Skeletal muscle tissue (tissue), 4 donors: ENCODE measurements around the gene PRAMEF33. TPM values are rescaled to one million over a fixed set of nuclear protein-coding genes. Genes with fewer than 3 reads are reported as not detected.
"Not testable (repeated sequence)": the region's sequence is repeated elsewhere in the genome, so short reads cannot be mapped to it uniquely, and the experiment has no call there.

ENCODE experiments used
- H3K27ac ChIP-seq: one replicate; pipeline ENCODE4 v1.7.0; 2013; ENCODE audit warnings: mild to moderate bottlenecking, low read depth, low read length, inconsistent platforms
- H3K27me3 ChIP-seq, 3 donors: one replicate each; pipeline ENCODE4 v1.7.0; 2013; ENCODE audit warnings: low read length in 3 of 3; ENCODE audit not compliant: control insufficient read depth in 3 of 3, insufficient read depth in 3 of 3
- H3K36me3 ChIP-seq, 3 donors: one replicate each; pipeline ENCODE4 v1.7.0; 2013; ENCODE audit warnings: low read length in 3 of 3; ENCODE audit not compliant: control insufficient read depth in 3 of 3, insufficient read depth in 3 of 3
- H3K4me1 ChIP-seq, 3 donors: one replicate each; pipeline ENCODE4 v1.7.0; 2013; ENCODE audit warnings: low read length in 3 of 3, mild to moderate bottlenecking in 3 of 3; ENCODE audit not compliant: control insufficient read depth in 3 of 3, insufficient read depth in 3 of 3
- H3K4me3 ChIP-seq, 3 donors: one replicate each; pipeline ENCODE4 v1.7.0; 2013; ENCODE audit warnings: low read length in 3 of 3
- H3K9ac ChIP-seq, 3 donors: one replicate each; pipeline ENCODE4 v1.7.0; 2013; ENCODE audit warnings: low read length in 3 of 3, mild to moderate bottlenecking in 3 of 3, moderate library complexity in 2 of 3, low read depth in 1 of 3
- H3K9me3 ChIP-seq, 3 donors: one replicate each; pipeline ENCODE4 v1.7.0; 2013; ENCODE audit warnings: low read length in 3 of 3; ENCODE audit not compliant: control insufficient read depth in 3 of 3
- total RNA-seq: library from RNA; depleted of rRNA; stranded (reverse); fragments of >200 nt; gene quantifications from one replicate; pipeline ENCODE4 v1.2.3, GENCODE V29; 2014
- donor health status: Osteomylitis.

Gene PRAMEF33, protein sequence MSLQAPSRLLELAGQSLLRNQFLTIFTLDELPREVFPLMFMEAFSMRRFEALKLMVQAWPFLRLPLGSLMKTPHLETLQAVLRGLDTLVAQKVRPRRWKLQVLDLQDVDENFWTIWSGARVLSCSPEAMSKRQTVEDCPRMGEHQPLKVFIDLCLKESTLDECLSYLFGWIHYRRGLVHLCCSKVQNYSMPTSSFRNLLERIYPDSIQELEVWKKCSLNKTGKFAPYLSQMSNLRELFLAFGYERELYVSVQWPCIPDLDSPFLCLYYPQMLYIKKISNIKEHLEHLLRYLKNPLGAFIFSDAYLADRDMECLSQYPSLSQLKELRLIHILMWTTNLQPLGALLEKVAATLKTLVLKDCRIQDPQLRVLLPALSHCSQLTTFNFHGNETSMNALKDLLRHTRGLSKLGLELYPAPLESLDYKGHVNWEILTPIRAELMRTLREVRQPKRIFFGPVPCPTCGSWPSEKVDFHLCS
- total RNA-seq = not detected

DNA sequence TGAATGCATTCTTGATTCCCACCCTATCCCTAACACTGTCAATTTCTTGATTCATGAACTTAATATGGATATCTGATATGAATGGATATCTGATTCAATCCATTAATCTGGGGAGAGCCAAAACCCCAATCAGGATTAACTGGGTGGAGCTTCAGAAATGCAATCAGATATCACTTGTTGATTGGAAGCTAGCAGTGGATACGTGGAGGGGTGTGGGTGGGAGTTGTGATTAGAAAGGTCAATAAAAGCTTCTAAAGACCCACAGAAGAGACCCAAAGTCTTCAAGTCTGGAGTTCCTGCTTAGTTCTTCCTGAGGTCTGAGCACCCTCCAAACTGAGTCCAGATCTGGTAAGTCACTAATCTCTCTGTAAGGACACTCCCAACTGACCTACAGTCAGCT lies at the start of gene PRAMEF33:
Gene PRAMEF33 (plus strand): TSS at position 301 of the 400 bp plus-strand sequence. CDS start 2,416 bp downstream, outside the sequence.
- H3K4me1 ChIP-seq, H3K9me3 ChIP-seq, H3K36me3 ChIP-seq, H3K27me3 ChIP-seq, H3K27ac ChIP-seq, H3K9ac ChIP-seq, H3K4me3 ChIP-seq: not testable (repeated sequence)

DNA sequence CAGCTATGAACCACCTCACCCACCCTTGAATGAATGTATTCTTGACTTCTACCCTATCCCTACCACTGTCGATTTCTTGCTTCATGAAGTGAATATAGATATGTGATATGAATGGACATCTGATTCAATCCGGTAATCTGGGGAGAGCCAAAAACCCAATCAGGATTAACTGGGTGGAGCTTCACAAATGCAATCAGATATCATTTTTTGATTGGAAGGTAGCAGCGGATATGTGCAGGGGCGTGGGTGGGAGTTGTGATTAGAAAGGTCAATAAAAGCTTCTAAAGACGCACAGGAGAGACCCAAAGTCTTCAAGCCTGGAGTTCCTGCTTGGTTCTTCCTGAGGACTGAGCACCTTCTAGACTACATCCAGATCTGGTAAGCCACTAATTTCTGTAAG lies 49.4 kb upstream of the PRAMEF33 start, which contains the start of gene PRAMEF5:
Gene PRAMEF5 (plus strand): TSS at position 301 of the 400 bp plus-strand sequence. CDS start 5,071 bp downstream, outside the sequence.
- H3K9ac ChIP-seq, H3K9me3 ChIP-seq: not testable (repeated sequence)

DNA sequence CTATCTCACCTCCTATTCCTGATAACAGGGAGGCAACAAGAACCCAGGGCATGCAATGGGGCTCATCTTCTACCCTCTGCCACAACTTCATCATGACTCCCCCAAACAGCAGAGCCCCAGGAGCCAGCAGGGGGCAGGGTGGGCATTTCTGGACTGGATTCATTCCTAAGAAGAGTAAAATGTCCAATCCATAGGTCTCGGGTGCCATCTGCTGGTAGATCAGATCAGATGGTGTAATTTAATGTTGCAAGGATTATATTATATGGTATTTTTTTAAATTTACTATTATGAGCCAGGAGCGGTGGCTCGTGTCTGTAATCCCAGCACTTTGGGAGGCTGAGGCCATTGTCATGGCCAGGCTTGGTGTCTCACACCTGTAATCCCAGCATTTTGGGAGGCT lies 38.2 kb upstream of the PRAMEF33 start:
- H3K9ac ChIP-seq, H3K27ac ChIP-seq, H3K4me3 ChIP-seq, H3K36me3 ChIP-seq, H3K27me3 ChIP-seq, H3K9me3 ChIP-seq, H3K4me1 ChIP-seq: not testable (repeated sequence)

More for the DNA sequence above, 49.4 kb upstream of the PRAMEF33 start, which contains the start of gene PRAMEF5:
- H3K27ac ChIP-seq, H3K4me3 ChIP-seq, H3K36me3 ChIP-seq, H3K27me3 ChIP-seq, H3K4me1 ChIP-seq: not testable (repeated sequence)

DNA sequence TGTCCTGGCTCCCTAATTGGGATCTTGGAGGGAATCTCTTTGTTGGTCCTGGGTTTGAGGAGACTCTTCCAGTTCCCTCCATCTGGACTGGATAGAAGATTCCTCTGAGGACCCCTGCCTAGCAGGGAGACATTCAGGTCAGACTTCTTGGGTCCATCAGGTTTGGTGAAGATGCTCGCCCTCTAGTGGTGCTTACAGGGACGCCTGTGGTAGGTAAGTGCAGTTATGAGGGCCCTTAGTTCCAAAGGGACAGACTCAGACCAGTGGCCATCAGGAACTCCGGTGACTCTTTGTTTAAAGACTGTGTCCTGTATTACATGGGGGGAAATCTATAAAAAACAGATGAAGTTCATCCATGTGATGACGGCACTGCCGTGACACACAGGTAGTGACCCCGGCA lies 26.3 kb upstream of the PRAMEF33 start:
- not testable (repeated sequence) for H3K4me3 ChIP-seq, H3K36me3 ChIP-seq, H3K4me1 ChIP-seq, H3K27ac ChIP-seq, H3K9ac ChIP-seq, H3K9me3 ChIP-seq, H3K27me3 ChIP-seq

DNA sequence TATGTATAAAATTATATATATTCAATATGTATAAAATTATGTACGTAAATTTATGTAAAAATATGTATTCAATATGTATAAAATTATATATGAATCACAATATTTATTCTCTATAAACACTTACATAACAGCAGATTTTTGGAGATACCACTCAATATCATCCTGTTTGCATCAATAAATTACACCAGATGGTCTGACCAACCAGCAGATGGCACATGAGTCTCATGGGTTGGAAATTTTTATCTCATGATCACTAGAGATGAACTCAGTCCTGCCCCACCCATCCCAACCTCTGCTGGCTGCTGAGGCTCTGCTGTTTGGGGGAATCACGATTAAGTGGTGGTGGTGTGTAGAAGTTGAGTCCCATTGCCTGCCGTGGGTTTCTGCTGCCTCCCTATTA lies 23.7 kb upstream of the PRAMEF33 start:
- H3K36me3 ChIP-seq, H3K27ac ChIP-seq, H3K4me1 ChIP-seq: not testable (repeated sequence)

DNA sequence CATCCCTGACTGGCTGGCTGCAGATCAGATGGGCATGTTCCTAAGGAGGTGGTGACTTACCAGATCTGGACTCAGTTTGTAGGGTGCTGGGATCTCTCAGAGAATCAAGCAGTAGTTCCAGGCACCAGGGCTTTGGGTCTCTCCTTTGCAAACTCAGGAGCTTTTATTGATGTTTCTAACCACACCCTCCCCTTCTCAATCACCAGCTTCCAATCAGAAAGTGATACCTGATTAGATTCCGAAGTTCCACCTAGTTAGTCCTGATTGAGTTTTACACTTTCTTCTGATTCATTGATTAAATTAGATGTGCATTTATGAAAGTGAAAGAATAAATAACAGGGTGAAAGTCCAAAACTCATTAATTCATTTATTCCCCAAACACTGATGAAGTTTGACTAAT lies 18.3 kb upstream of the PRAMEF33 start, which contains the start of gene PRAMEF8:
Gene PRAMEF8 (minus strand): TSS at position 101 of the 400 bp plus-strand sequence. CDS start 1,046 bp downstream, outside the sequence.
- H3K4me3 ChIP-seq, H3K27ac ChIP-seq, H3K9me3 ChIP-seq, H3K36me3 ChIP-seq, H3K9ac ChIP-seq, H3K4me1 ChIP-seq, H3K27me3 ChIP-seq: not testable (repeated sequence)

More for the DNA sequence above, 23.7 kb upstream of the PRAMEF33 start:
- not testable (repeated sequence) for H3K4me3 ChIP-seq, H3K27me3 ChIP-seq, H3K9ac ChIP-seq, H3K9me3 ChIP-seq

DNA sequence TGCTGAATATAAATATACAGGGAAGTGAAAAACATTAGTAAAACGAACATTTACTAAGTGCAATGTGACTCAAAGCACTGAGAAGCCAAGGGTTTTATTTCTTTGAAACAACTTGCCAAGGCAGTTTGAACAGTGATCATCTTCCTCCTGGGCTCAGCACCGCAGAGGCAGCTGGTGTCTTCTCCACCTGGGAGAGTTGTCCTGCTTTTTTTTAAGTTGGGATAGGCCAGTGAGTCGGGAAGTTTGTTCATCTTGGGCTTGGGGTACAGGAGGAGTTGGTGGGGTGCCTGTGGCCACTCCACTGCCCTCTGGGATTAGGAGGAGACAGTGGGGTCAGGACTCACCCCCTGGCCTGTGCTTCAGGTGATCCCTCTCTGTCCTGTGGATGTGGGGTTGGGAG lies 14.3 kb upstream of the PRAMEF33 start:
- H3K4me3 ChIP-seq, H3K4me1 ChIP-seq, H3K27me3 ChIP-seq, H3K9me3 ChIP-seq, H3K36me3 ChIP-seq, H3K9ac ChIP-seq, H3K27ac ChIP-seq: not testable (repeated sequence)

DNA sequence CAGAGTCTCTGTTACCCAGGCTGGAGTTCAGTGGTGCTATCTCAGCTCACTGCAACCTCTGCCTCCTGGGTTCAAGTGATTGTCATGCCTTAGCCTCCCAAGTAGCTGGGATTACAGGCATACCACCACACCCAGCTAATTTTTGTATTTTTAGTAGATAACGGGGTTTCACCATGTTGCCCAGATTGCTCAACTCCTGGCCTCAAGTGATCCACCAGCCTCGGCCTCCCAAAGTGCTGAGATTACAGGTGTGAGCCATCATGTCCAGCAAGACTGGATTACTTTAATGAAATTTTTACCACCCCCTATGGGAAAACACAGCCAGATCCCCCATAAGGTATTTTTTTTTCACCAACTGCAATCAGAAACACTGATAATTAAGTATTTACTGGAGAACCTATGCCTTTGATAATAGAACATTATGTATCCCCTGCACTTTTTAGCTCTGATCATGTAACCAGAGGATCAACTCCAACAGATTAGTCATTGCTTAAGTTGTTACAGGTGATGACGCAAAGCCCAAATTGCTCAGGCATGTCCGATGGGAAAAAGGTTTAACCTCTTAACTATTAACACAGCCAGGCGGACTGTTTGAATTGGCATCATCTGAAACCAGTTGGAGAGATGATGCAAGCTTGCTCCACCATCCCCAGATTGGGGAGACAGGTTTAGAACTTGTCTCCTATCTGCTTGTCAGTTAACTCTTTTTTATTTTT lies 6.0 kb upstream of the PRAMEF33 start:
- H3K9me3 ChIP-seq, H3K9ac ChIP-seq, H3K27me3 ChIP-seq, H3K27ac ChIP-seq, H3K4me3 ChIP-seq, H3K4me1 ChIP-seq, H3K36me3 ChIP-seq: not testable (repeated sequence)

DNA sequence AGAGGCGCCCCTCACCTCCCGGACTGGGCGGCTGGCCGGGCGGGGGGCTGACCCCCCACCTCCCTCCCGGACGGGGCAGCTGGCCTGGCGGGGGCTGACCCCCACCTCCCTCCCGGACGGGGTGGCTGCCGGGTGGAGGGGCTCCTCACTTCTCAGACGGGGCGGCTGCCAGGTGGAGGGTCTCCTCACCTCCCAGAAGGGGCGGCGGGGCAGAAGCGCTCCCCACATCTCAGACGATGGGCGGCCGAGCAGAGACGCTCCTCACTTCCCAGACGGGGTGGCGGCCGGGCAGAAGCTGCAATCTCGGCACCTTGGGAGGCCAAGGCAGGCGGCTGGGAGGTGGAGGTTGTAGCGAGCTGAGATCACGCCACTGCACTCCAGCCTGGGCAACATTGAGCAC lies 4.6 kb upstream of the PRAMEF33 start:
- not testable (repeated sequence) for H3K27me3 ChIP-seq, H3K4me1 ChIP-seq, H3K9ac ChIP-seq, H3K9me3 ChIP-seq, H3K4me3 ChIP-seq, H3K27ac ChIP-seq, H3K36me3 ChIP-seq

DNA sequence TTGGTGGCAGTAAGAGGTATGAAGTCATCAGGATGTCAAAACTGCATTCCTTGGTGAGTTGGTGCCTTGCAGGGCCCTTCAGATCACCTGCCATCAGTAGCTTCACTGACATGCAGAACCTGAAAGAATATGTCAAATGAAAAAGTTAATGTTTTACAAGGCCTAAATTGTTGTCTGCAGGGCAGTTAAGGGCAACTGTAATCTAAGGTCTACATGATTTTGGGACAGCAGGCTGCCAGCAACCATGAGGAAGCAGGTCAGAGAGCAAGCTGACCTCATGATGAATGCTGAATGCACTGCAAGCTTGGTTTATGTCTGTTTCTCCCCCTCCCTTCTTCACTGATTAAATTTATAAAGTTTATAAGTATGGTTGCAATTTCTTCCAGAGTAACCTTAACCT lies 1.1 kb upstream of the PRAMEF33 start:
- not testable (repeated sequence) for H3K9ac ChIP-seq, H3K27ac ChIP-seq, H3K36me3 ChIP-seq, H3K9me3 ChIP-seq, H3K27me3 ChIP-seq, H3K4me3 ChIP-seq, H3K4me1 ChIP-seq
